SK-N-SH (cell line): Measurements from ENCODE around the gene OR2W3. TPM values are rescaled to one million over a fixed set of nuclear protein-coding genes. Genes with fewer than 3 reads are reported as not detected.
A peak's percentile ranks its signal among the peaks of the same experiment; 100 is the strongest.
"Not testable (repeated sequence)": the region's sequence is repeated elsewhere in the genome, so short reads cannot be mapped to it uniquely, and the experiment has no call there.

ENCODE experiments used
- CTCF ChIA-PET: fragments of 300-600, 350-600 bp; formaldehyde crosslinking; extraction: SDS; loops from one replicate; lab custom pipeline; 2021; lab: Yijun Ruan, JAX
- POLR2A ChIA-PET: fragments of 350-600 bp; sonication (Branson Sonifier 250); formaldehyde crosslinking; extraction: SDS; loops from one replicate; lab custom pipeline; 2020; ENCODE audit warnings: antibody characterized with exemption, inconsistent platforms; lab: Yijun Ruan, JAX
- DNase-seq: peaks from one replicate; pipeline ENCODE4 v3.0.0; 2012
- H2AFZ ChIP-seq: fragments of 200-600 bp; sonication (generic); 2 replicates; pipeline ENCODE4 v1.8.1; 2016; ENCODE audit warnings: antibody characterized with exemption, mild to moderate bottlenecking, low read depth
- H3F3A ChIP-seq: fragments of 200-600 bp; sonication (generic); replicated peaks from 2 replicates; pipeline ENCODE3; 2016; ENCODE audit warnings: antibody characterized with exemption, mild to moderate bottlenecking; ENCODE audit not compliant: insufficient read depth
- H3K27ac ChIP-seq, 2 experiments: fragments of 200-500 bp in 1 of 2; fragments of 200-600 bp in 1 of 2; sonication (Bioruptor generic) in 1 of 2; sonication (generic), shearing (Covaris generic) in 1 of 2; 2 replicates each; pipeline versions ENCODE4 v1.5.1 to v1.6.1; 2014 to 2016; ENCODE audit warnings: low read depth in 2 of 2, inconsistent platforms in 1 of 2, low read length in 1 of 2, mild to moderate bottlenecking in 1 of 2, mixed read lengths in 1 of 2
- H3K27me3 ChIP-seq: fragments of 200-600 bp; sonication (generic), shearing (Covaris generic); 2 replicates; pipeline ENCODE4 v1.6.1; 2016; ENCODE audit warnings: mixed run types; ENCODE audit not compliant: insufficient read depth
- H3K36me3 ChIP-seq, 2 experiments: fragments of 200-500 bp in 1 of 2; fragments of 200-600 bp in 1 of 2; sonication (Bioruptor generic) in 1 of 2; sonication (generic) in 1 of 2; replicated peaks in 1 of 2; 2 replicates each; pipeline versions ENCODE3 to v1.5.1; 2014 to 2016; ENCODE audit warnings: low read length in 1 of 2, mild to moderate bottlenecking in 1 of 2; ENCODE audit not compliant: insufficient read depth in 2 of 2, control insufficient read depth in 1 of 2
- H3K4me1 ChIP-seq, 2 experiments: fragments of 200-500 bp in 1 of 2; fragments of 200-600 bp in 1 of 2; sonication (Bioruptor generic) in 1 of 2; sonication (generic), shearing (Covaris generic) in 1 of 2; 2 replicates each; pipeline versions ENCODE4 v1.5.1 to v1.6.1; 2014 to 2016; ENCODE audit warnings: low read depth in 1 of 2, low read length in 1 of 2, mixed run types in 1 of 2; ENCODE audit not compliant: insufficient read depth in 2 of 2, control insufficient read depth in 1 of 2
- H3K4me2 ChIP-seq: fragments of 200-600 bp; sonication (generic), shearing (Covaris generic); 2 replicates; pipeline ENCODE4 v1.6.1; 2017; ENCODE audit warnings: mixed run types
- H3K4me3 ChIP-seq, 2 experiments: fragments of 200-500 bp in 1 of 2; fragments of 200-600 bp in 1 of 2; sonication (Bioruptor generic) in 1 of 2; sonication (generic), shearing (Covaris generic) in 1 of 2; 2 replicates each; pipeline versions ENCODE4 v1.5.1 to v1.8.1; 2014 to 2016; ENCODE audit warnings: low read depth in 2 of 2, inconsistent platforms in 1 of 2, low read length in 1 of 2, mild to moderate bottlenecking in 1 of 2, mixed read lengths in 1 of 2, moderate library complexity in 1 of 2
- H3K79me2 ChIP-seq: fragments of 200-600 bp; sonication (generic); 2 replicates; pipeline ENCODE4 v1.8.1; 2017; ENCODE audit warnings: mild to moderate bottlenecking; ENCODE audit not compliant: insufficient read depth
- H3K9ac ChIP-seq: fragments of 200-600 bp; sonication (generic); 2 replicates; pipeline ENCODE4 v1.6.1; 2017; ENCODE audit warnings: mixed run types
- H3K9me2 ChIP-seq: fragments of 200-600 bp; sonication (generic); 2 replicates; pipeline ENCODE4 v1.6.1; 2017; ENCODE audit warnings: mixed run types
- H3K9me3 ChIP-seq: fragments of 200-600 bp; sonication (generic); 2 replicates; pipeline ENCODE4 v1.6.1; 2017; ENCODE audit warnings: mixed run types, mild to moderate bottlenecking, moderate library complexity
- H4K20me1 ChIP-seq: fragments of 200-600 bp; sonication (generic); 2 replicates; pipeline ENCODE4 v1.6.1; 2017; ENCODE audit warnings: mild to moderate bottlenecking, mixed run types; ENCODE audit not compliant: insufficient read depth
- CTCF ChIP-seq: fragments of 200-600 bp; sonication (generic); IDR thresholded peaks from 2 replicates; pipeline ENCODE4 v1.6.1; 2017; ENCODE audit warnings: antibody characterized with exemption, mild to moderate bottlenecking, moderate library complexity
- ELF1 ChIP-seq: IDR thresholded peaks from 2 replicates; pipeline ENCODE4 v1.4.0; 2012
- FOXM1 ChIP-seq: IDR thresholded peaks from 2 replicates; pipeline ENCODE4 v1.4.0; 2012; ENCODE audit warnings: low read depth, mild to moderate bottlenecking
- GATA2 ChIP-seq: sonication (generic); formaldehyde crosslinking; IDR thresholded peaks from 2 replicates; pipeline ENCODE4 v1.5.0; 2020; ENCODE audit warnings: mild to moderate bottlenecking, missing genetic modification reagents
- MAX ChIP-seq: IDR thresholded peaks from 2 replicates; pipeline ENCODE4 v1.4.0; 2012; ENCODE audit warnings: low read depth
- NRF1 ChIP-seq: IDR thresholded peaks from 2 replicates; pipeline ENCODE4 v1.6.1; 2012; ENCODE audit warnings: low read depth, mild to moderate bottlenecking, low read length
- RAD21 ChIP-seq: IDR thresholded peaks from 2 replicates; pipeline ENCODE4 v1.6.1; 2012; ENCODE audit warnings: mild to moderate bottlenecking, low read length
- REST ChIP-seq: IDR thresholded peaks from 2 replicates; pipeline ENCODE4 v1.6.1; 2012; ENCODE audit warnings: mild to moderate bottlenecking, low read depth, low read length, moderate library complexity
- RXRA ChIP-seq: IDR thresholded peaks from 2 replicates; pipeline ENCODE4 v1.4.0; 2012; ENCODE audit warnings: low read depth, mild to moderate bottlenecking, borderline replicate concordance
- SMC3 ChIP-seq: IDR thresholded peaks from 2 replicates; pipeline ENCODE4 v1.6.1; 2012; ENCODE audit warnings: low read depth, low read length, improper control_type of control experiment
- TAF1 ChIP-seq: IDR thresholded peaks from 2 replicates; pipeline ENCODE4 v1.6.1; 2012; ENCODE audit warnings: low read depth, mild to moderate bottlenecking, low read length, moderate library complexity, borderline replicate concordance
- ZBTB33 ChIP-seq: IDR thresholded peaks from 2 replicates; pipeline ENCODE4 v1.4.0; 2012; ENCODE audit warnings: low read depth, borderline replicate concordance
- WGBS: methylation state at CpG from one replicate; pipeline ENCODE4 v1.1.6; 2017; ENCODE audit warnings: low lambda C conversion rate; 5-methylcytosine and 5-hydroxymethylcytosine counted together
- polyA plus RNA-seq, 3 experiments: library from polyadenylated mRNA; depleted of rRNA; stranded (reverse); fragments of >200 nt; gene quantifications; 2 replicates each; pipeline ENCODE4 v1.2.3, GENCODE V29; 2012

Gene OR2W3
- polyA plus RNA-seq, 1 of the 3 experiments (the other 2 are of a cell fraction), result not detected

- no peaks in the 10 kb centered on the region for H4K20me1 ChIP-seq
- H3K4me2 ChIP-seq, result no peak overlapping the region
- ChIA-PET POLR2A (no interaction called here), CTCF (interaction anchor here (0.8 to 1.7 kb wide), 3 partner anchors 9 to 36 kb away, joined by 4 read pairs; partner anchors contain the start of gene OR2AJ1)
- H3F3A ChIP-seq, result no peaks in the 10 kb centered on the region
- no peak overlapping the region for H3K27ac ChIP-seq
- H3K36me3 ChIP-seq, result no peaks in the 10 kb centered on the region
- TF ChIP-seq ELF1, result no peak
- DNase-seq, result no peak
- WGBS, result 48% methylated on average over 17 of the region's 18 CpGs
- H3K9me3 ChIP-seq, result no peaks in the 10 kb centered on the region
- H3K4me3 ChIP-seq, result peak overlapping the region in 1 of 2 experiments; percentile 62; a peak in 1 of 4 replicates
- H2AFZ ChIP-seq, result no peak overlapping the region
- no peak overlapping the region for H3K9ac ChIP-seq
- H3K79me2 ChIP-seq, result no peaks in the 10 kb centered on the region
- peaks cover 6% of the 10 kb centered on the region; the same call in 1 of the 2 replicates for H3K27me3 ChIP-seq
- H3K4me1 ChIP-seq, result peaks cover 0 to 2% of the 10 kb centered on the region in 2 experiments; a peak in 1 of 4 replicates
- no peaks in the 10 kb centered on the region for H3K9me2 ChIP-seq
These were observed 41.0 kb downstream of the OR2W3 start for GRCh38 chr1:247936415-247936814.

- H3K9me3 ChIP-seq, H3K36me3 ChIP-seq, POLR2A ChIA-PET, H3K27ac ChIP-seq, H3K9me2 ChIP-seq, H3K27me3 ChIP-seq, H3K79me2 ChIP-seq, H3F3A ChIP-seq, H3K4me1 ChIP-seq, H4K20me1 ChIP-seq: not testable (repeated sequence)
- CTCF ChIA-PET, result interaction anchor here (0.7 to 1.7 kb wide), 6 partner anchors 10 to 16 kb away, joined by 3 to 4 read pairs (median 3); partner anchors contain the start of gene OR2AJ1
- TF ChIP-seq SMC3 (peak; percentile 53), ELF1 (0 out of 2 replicates have a peak, but pooled peaks have one; percentile 17), RAD21 (peak; percentile 57), CTCF (peak; percentile 86), MAX (0 out of 2 replicates have a peak, but pooled peaks have one; percentile 13), NRF1 (peak; percentile 34; the same call in 1 of the 2 replicates)
- H3K9ac ChIP-seq, result peak overlapping the region; percentile 35; the same call in 1 of the 2 replicates
- peak overlapping the region; percentile 72 for H3K4me2 ChIP-seq
- H2AFZ ChIP-seq, result peak overlapping the region; percentile 81; the same call in 1 of the 2 replicates
- 13% methylated on average over 27 of the region's 44 CpGs for WGBS
- peak; percentile 84 for DNase-seq
- peak overlapping the region; percentile 49 to 62 for H3K4me3 ChIP-seq
These were observed 41.8 kb downstream of the OR2W3 start for GRCh38 chr1:247936965-247937734.

GRCh38 chr1:247942624-247943023 is 47.2 kb downstream of the OR2W3 start:
- no peak for DNase-seq
- H3K36me3 ChIP-seq, result no peaks in the 10 kb centered on the region
- H3K79me2 ChIP-seq, result no peaks in the 10 kb centered on the region
- H4K20me1 ChIP-seq, result no peaks in the 10 kb centered on the region
- 6% methylated on average over 6 of the region's 6 CpGs for WGBS
- H3K9ac ChIP-seq, result no peak overlapping the region
- H3F3A ChIP-seq, result no peaks in the 10 kb centered on the region
- H3K4me1 ChIP-seq, result no peaks in the 10 kb centered on the region
- ChIA-PET POLR2A (no interaction called here), CTCF (no interaction called here)
- H3K4me2 ChIP-seq, result no peak overlapping the region
- H3K9me3 ChIP-seq, result no peaks in the 10 kb centered on the region
- no peak overlapping the region for H3K27ac ChIP-seq
- H2AFZ ChIP-seq, result no peak overlapping the region
- no peaks in the 10 kb centered on the region for H3K9me2 ChIP-seq
- no peak overlapping the region for H3K4me3 ChIP-seq
- no peaks in the 10 kb centered on the region for H3K27me3 ChIP-seq
- TF ChIP-seq MAX (no peak), RXRA (no peak), ZBTB33 (no peak), TAF1 (no peak), FOXM1 (no peak), REST (no peak), GATA2 (no peak)
